NCI-H226 (cell line): ENCODE measurements around the gene AFF3.

Experiments used
- DNase-seq: peaks from one replicate; pipeline ENCODE4 v3.0.0-alpha.2; 2015

The AFF3 gene

GRCh38 chr2:100040906-100041305, 101.5 kb downstream of the AFF3 start:
- DNase-seq: no peak

DNA sequence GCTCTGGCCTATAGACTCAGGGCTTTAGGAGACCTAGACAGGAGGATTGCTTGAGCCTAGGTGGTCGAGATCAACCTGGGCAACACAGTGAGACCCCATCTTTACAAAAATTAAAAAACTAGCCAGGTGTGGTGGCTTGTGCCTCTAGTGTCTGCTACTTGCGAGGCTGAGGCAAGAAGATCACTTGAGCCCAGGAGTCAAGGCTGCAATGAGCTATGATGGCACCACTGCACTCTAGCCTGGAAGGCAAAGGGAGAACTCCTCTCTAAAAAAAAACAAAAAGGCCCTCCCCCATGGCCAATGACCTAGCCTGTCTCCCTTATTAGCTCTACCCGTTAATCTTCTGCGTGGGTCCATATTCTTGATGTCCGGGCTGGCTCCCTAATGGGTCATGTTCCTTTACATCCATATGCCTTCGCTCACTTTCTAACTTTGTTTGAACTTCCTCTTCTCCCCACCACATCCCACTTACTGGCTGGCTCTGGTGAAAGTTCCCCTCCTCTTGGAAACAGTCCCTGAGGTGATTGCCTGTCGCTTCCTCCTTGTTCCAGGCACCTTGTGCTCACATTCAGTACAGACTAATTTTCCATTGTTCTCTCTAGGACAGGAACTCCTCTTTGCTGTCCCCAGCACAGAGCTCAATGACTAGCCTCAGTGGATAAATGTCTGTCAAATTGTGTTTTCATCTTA, 103.0 kb downstream of the AFF3 start:
- DNase-seq: no peak

DNA sequence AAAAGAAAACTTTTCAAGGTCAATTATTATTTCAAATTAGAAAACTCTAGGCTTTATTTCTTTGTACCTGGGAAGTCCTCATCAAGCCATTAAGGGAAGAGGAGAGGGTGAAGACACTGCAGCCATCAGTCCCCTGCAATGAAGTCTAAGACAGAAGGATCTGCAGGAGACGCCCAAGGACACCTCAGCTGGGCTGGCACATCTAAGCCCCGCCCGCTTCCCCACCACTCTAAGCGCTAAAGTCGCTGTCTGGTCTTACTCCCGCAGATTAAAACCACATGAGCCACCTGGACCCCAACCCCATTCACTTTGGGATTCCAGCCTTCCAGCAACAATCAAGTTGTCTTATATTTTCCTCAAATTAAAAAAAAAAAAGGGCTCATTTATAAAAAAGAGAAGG, 104.4 kb downstream of the AFF3 start:
- DNase-seq: no peak

- DNase-seq: no peak
These were observed 105.6 kb downstream of the AFF3 start for GRCh38 chr2:100036793-100037192.

GRCh38 chr2:100036026-100036425, 106.4 kb downstream of the AFF3 start:
- no peak for DNase-seq

DNA sequence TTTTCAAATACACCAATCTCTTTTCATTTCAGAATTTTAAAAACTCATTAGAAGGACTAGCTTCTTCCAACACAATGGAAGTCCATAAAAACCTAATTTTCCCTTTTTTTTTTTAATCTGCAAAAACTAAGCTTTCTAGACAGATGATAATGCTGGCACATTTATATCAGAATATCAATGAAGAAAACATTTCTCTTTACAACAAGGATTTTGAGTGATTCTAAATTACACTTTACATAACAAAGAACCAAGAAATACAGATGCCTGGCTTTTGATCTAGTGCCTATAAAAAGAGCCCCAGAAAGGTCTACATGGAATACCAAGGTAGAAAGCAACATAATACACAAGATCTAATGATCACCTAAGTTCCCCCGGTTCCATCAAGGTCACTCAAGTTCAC, 108.0 kb downstream of the AFF3 start:
- DNase-seq: no peak

DNA sequence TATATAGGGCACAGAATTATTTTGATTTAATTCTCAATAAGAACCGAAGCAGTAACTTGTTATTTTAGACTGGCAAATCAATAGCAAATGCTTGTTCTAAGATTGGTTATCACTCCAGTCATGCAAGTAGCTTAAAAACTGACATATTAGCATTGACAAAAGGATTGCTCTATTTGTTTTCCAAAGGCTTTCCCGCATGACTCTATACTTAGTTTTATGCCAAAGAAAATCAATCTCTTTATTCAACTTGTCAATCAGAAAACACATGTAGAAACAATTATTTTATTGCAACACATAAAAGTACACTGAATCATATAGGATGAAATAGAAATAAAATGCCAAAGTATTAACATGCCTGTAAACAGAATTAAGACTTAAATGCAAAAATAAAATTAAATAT, 108.4 kb downstream of the AFF3 start:
- no peak for DNase-seq

DNA sequence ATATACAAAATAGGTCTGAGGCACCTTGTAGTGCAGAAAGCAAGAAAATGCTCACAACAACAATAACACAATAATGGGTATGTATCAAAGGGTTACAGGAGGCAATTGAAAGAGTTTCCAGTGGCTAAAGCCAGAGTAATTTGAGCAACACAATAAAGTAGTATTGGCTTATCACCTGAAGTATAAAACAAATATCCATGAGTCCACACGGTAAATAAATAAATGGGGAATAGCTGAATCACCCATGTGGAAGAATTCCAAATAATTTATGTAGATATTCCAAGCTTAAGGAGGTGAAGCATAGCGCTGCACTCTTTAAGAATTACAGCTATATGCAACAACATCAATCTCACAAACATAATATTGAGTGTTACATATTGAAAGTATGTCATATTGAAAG, 110.8 kb downstream of the AFF3 start:
- no peak for DNase-seq

- DNase-seq: no peak
These were observed 112.9 kb downstream of the AFF3 start for GRCh38 chr2:100029460-100029859.

- DNase-seq: no peak
These were observed 120.5 kb downstream of the AFF3 start for GRCh38 chr2:100021791-100022340.

- no peak for DNase-seq
These were observed 122.9 kb downstream of the AFF3 start for GRCh38 chr2:100019499-100019898.

- DNase-seq: peak; percentile 77
These were observed 123.8 kb downstream of the AFF3 start for GRCh38 chr2:100018341-100019193.

- DNase-seq: peak; percentile 66
These were observed 124.8 kb downstream of the AFF3 start for GRCh38 chr2:100017633-100018032.

DNA sequence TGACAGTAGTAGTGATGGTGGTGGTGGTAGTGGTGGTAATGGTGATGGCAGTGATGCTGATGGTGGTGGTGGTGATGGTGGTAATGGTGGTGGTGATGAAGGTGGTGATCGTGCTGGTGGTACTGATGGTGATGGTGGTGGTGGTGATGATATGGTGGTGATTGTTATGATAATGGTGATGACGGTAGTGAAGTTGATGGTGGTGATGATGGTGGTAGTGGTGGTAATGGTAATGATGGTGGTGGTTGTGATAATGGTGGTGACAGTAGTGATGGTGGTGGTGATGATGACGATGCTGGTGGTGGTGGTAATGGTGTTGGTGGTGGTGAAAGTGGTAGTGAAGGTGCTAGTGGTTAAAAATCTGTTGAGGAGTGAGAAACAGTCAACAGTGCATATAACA, 125.6 kb downstream of the AFF3 start:
- DNase-seq: no peak

- no peak for DNase-seq
These were observed 126.5 kb downstream of the AFF3 start for GRCh38 chr2:100015849-100016248.

DNA sequence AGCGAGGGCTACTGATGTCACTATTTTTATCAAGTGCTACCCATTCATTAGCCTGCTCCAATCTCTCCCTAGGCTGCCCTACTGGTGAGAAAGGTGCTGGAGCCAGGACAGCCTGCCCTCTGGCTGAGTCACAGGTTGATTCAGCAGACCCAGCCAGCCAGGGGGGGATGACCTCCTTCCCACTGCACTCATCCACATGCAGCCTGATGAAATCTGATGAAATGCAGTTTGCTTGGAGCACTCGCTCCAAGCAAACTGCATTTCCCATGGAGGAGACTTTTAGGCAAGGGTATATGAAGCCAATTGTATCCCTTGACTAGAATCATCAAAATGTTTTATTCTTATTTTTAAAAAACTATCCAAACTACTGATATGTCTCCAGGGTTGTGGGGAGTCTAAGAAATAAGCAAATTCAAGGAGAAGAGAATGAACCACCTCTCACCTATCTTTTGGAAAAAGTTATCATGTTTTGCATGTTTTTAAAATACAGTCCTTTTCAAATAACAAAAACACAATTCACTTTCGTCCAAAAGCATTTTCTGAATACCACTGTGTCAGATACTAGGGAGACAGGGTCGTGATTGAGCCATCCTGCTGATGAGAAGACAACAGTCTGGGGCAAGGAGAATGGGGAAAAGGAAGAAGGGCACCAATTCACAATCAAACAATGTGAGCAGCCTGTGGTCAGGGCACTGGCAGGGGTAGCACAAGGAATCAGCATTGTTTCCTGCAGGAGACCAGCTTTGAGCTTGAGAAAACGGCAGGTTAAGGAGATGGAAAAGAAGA, 128.3 kb downstream of the AFF3 start:
- DNase-seq: peak; percentile 98

GRCh38 chr2:100012561-100012960, 129.8 kb downstream of the AFF3 start:
- DNase-seq: no peak

GRCh38 chr2:100011272-100011731, 131.1 kb downstream of the AFF3 start:
- DNase-seq: peak; percentile 94

- DNase-seq: no peak
These were observed 131.8 kb downstream of the AFF3 start for GRCh38 chr2:100010606-100011005.

DNA sequence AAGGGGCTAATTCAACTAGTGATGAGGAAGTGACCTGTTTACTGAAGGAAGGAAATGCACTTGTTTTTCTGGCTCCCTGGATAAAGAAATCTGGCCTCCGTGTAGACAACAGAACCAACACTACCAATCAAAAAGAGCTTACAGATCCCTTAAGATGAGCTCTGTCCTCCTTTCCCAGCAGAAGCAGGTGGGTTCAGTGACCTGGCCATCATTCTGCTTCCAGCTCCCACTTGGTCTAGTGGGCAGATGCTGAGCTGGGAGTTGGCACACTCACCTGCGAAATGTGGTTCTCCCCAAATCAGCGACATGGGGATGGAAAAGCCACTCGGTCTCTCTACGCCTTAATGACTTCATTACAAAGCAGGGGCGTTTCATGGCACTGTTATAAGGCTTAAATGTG, 132.6 kb downstream of the AFF3 start:
- no peak for DNase-seq

- DNase-seq: no peak
These were observed 133.4 kb downstream of the AFF3 start for GRCh38 chr2:100008956-100009355.

- DNase-seq: no peak
These were observed 135.9 kb downstream of the AFF3 start for GRCh38 chr2:100006516-100006915.

DNA sequence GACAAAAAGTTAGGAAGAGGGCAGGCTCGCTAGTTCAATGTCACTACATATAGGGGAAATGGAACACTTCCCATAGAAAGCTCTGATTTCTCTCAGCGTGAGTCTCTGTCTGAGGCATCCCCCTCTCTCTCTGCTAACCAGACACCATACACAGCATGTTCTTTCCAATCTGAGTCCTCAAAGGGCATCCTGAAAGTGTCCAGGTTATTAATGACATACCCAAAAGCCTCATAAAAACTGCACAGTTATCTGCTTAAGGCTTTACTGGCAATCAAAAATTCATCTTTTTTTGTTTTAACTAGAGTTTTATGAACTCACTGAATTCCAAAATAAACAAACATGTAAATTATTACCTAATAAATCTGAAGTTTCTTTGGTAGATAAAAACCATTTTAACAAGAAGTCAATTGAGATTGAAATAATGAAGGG, 137.4 kb downstream of the AFF3 start:
- DNase-seq: no peak
